CD14-positive monocyte (primary cell): ENCODE data around the gene TSPAN12. TPM values are rescaled to one million over a fixed set of nuclear protein-coding genes. Genes with fewer than 3 reads are reported as not detected.

Source experiments
- DNase-seq, 3 donors: peaks; one replicate each; pipeline ENCODE4 v3.0.0-alpha.2; 2011 to 2022
- H2AFZ ChIP-seq: 2 replicates; pipeline ENCODE4 v1.6.0; 2012; ENCODE audit warnings: mild to moderate bottlenecking, low read depth, low read length, inconsistent platforms; ENCODE audit not compliant: insufficient read depth, poor library complexity, severe bottlenecking
- H3K27ac ChIP-seq, 2 donors: 1 replicate in 1 of 2; 2 replicates in 1 of 2; pipeline ENCODE4 v1.5.1; 2012 to 2013; ENCODE audit warnings: low read length in 2 of 2, control low read depth in 1 of 2, inconsistent platforms in 1 of 2, low read depth in 1 of 2, mild to moderate bottlenecking in 1 of 2
- H3K27me3 ChIP-seq, 2 donors: one replicate each; pipeline versions ENCODE4 v1.6.0 to v1.6.1; 2011 to 2013; ENCODE audit warnings: low read length in 2 of 2; ENCODE audit not compliant: control insufficient read depth in 2 of 2, insufficient read depth in 2 of 2
- H3K36me3 ChIP-seq, 2 donors: replicated peaks in 1 of 2; 1 replicate in 1 of 2; 2 replicates in 1 of 2; pipeline versions ENCODE4 v1.5.1 to v1.6.1; 2012 to 2013; ENCODE audit warnings: low read length in 2 of 2, control low read depth in 1 of 2, inconsistent platforms in 1 of 2, mild to moderate bottlenecking in 1 of 2; ENCODE audit not compliant: insufficient read depth in 2 of 2, control insufficient read depth in 1 of 2
- H3K4me1 ChIP-seq, 2 donors: 1 replicate in 1 of 2; 2 replicates in 1 of 2; pipeline versions ENCODE4 v1.5.1 to v1.6.1; 2012 to 2013; ENCODE audit warnings: low read length in 2 of 2, control low read depth in 1 of 2, inconsistent platforms in 1 of 2, mild to moderate bottlenecking in 1 of 2, moderate library complexity in 1 of 2; ENCODE audit not compliant: insufficient read depth in 2 of 2, control insufficient read depth in 1 of 2
- H3K4me2 ChIP-seq: replicated peaks from 2 replicates; pipeline ENCODE3; 2012; ENCODE audit warnings: low read length, moderate library complexity, mild to moderate bottlenecking; ENCODE audit not compliant: poor library complexity, severe bottlenecking; ENCODE audit errors: extremely low read depth
- H3K4me3 ChIP-seq, 3 experiments: fragments of 200-600 bp in 1 of 3; sonication (generic) in 1 of 3; replicated peaks in 1 of 3; 1 replicate in 2 of 3; 2 replicates in 1 of 3; pipeline ENCODE4 v1.5.1; 2011 to 2013; ENCODE audit warnings: low read length in 3 of 3, mild to moderate bottlenecking in 3 of 3, control low read depth in 2 of 3, low read depth in 2 of 3, inconsistent platforms in 1 of 3, moderate library complexity in 1 of 3
- H3K79me2 ChIP-seq: 2 replicates; pipeline ENCODE4 v1.6.0; 2012; ENCODE audit warnings: mild to moderate bottlenecking, control low read depth, inconsistent platforms, low read length, moderate library complexity; ENCODE audit not compliant: insufficient read depth
- H3K9ac ChIP-seq: 2 replicates; pipeline ENCODE4 v1.6.0; 2017; ENCODE audit warnings: low read length, mild to moderate bottlenecking; ENCODE audit not compliant: insufficient read depth, poor library complexity, severe bottlenecking
- H3K9me3 ChIP-seq, 2 donors: replicated peaks in 1 of 2; 1 replicate in 1 of 2; 2 replicates in 1 of 2; pipeline versions ENCODE4 v1.5.1 to v1.6.1; 2012 to 2013; ENCODE audit warnings: low read length in 2 of 2, control low read depth in 1 of 2; ENCODE audit not compliant: control insufficient read depth in 1 of 2, insufficient read depth in 1 of 2
- H4K20me1 ChIP-seq: 2 replicates; pipeline ENCODE4 v1.6.0; 2012; ENCODE audit warnings: mild to moderate bottlenecking, low read length, control low read depth, moderate library complexity; ENCODE audit not compliant: insufficient read depth
- H3K27ac Mint-ChIP-seq, 7 donors: one replicate each; pipeline ENCODE4 v1.8.0; 2020; ENCODE audit warnings: mild to moderate bottlenecking in 7 of 7, mixed read lengths in 7 of 7, moderate library complexity in 6 of 7, inconsistent platforms in 2 of 7
- H3K27me3 Mint-ChIP-seq, 3 donors: one replicate each; pipeline ENCODE4 v1.8.0; 2021 to 2022; ENCODE audit warnings: low read depth in 3 of 3, mild to moderate bottlenecking in 3 of 3, mixed read lengths in 3 of 3, moderate library complexity in 3 of 3, inconsistent platforms in 1 of 3
- H3K36me3 Mint-ChIP-seq, 2 donors: one replicate each; pipeline ENCODE4 v1.8.0; 2020; ENCODE audit warnings: mixed read lengths in 2 of 2, inconsistent platforms in 1 of 2, mild to moderate bottlenecking in 1 of 2
- H3K4me1 Mint-ChIP-seq: one replicate; pipeline ENCODE4 v1.8.0; 2020; ENCODE audit warnings: mild to moderate bottlenecking, mixed read lengths
- H3K4me3 Mint-ChIP-seq, 2 donors: one replicate each; pipeline ENCODE4 v1.8.0; 2020; ENCODE audit warnings: mild to moderate bottlenecking in 2 of 2, mixed read lengths in 2 of 2, moderate library complexity in 1 of 2
- H3K9me3 Mint-ChIP-seq, 7 donors: one replicate each; pipeline ENCODE4 v1.8.0; 2020 to 2022; ENCODE audit warnings: mixed read lengths in 7 of 7, mild to moderate bottlenecking in 6 of 7, moderate library complexity in 6 of 7, inconsistent platforms in 2 of 7
- CTCF ChIP-seq: fragments of 200-600 bp; IDR thresholded peaks from one replicate; pipeline ENCODE4 v1.8.0; 2022; ENCODE audit warnings: antibody characterized with exemption, mild to moderate bottlenecking
- WGBS: methylation state at CpG from one replicate; pipeline ENCODE4 v1.1.5; 2013; ENCODE audit warnings: missing lambda C conversion rate; ENCODE audit not compliant: insufficient coverage; 5-methylcytosine and 5-hydroxymethylcytosine counted together
- intact Hi-C, 2 donors: fragments of 100-400 bp; cut with micrococcal nuclease; formaldehyde crosslinking; loops; one replicate each; pipeline versions ENCODE4 v1.15.0 to v1.15.1; 2023
- polyA plus RNA-seq, 3 donors: library from polyadenylated mRNA; depleted of rRNA in 1 of 3; unstranded in 2 of 3; stranded (reverse) in 1 of 3; fragments of 300-500 nt in 2 of 3; fragments of >200 nt in 1 of 3; fragmentation: Illumina TruSeq in 2 of 3; gene quantifications; 1 replicate in 2 of 3; 2 replicates in 1 of 3; pipeline ENCODE4 v1.2.3, GENCODE V29; 2012 to 2021

The TSPAN12 gene
- polyA plus RNA-seq, 3 donors, result not detected

- TF ChIP-seq CTCF, result no peak
- H3K79me2 ChIP-seq, result no peaks in the 10 kb centered on the region
- H3K4me1 Mint-ChIP-seq, result no peaks in the 10 kb centered on the region
- no peaks in the 10 kb centered on the region for H3K9me3 ChIP-seq
- no peaks in the 10 kb centered on the region for H3K36me3 ChIP-seq
- no peak overlapping the region for H3K4me3 ChIP-seq
- no peak overlapping the region for H3K27ac Mint-ChIP-seq
- WGBS, result no CpG with 5 or more reads among the region's 3 CpGs
- H3K36me3 Mint-ChIP-seq, result no peaks in the 10 kb centered on the region
- H3K4me1 ChIP-seq, result no peaks in the 10 kb centered on the region
- no peaks in the 10 kb centered on the region for H3K9me3 Mint-ChIP-seq
- H3K4me2 ChIP-seq, result no peak overlapping the region
- DNase-seq, result no peak
- intact Hi-C loops, result loop anchor here in 1 of 2 donors (10.0 kb wide), 1 partner anchor 296 kb away; no protein-coding TSS in a partner anchor
- no peak overlapping the region for H3K9ac ChIP-seq
- no peak overlapping the region for H2AFZ ChIP-seq
- H3K27ac ChIP-seq, result no peak overlapping the region
- no peak overlapping the region for H3K4me3 Mint-ChIP-seq
- H3K27me3 Mint-ChIP-seq, result peaks cover 0 to 2% (median 2%) of the 10 kb centered on the region in 3 donors
- no peaks in the 10 kb centered on the region for H4K20me1 ChIP-seq
- no peaks in the 10 kb centered on the region for H3K27me3 ChIP-seq
These were observed 48.7 kb downstream of the TSPAN12 start for GRCh38 chr7:120809260-120809659.

DNA sequence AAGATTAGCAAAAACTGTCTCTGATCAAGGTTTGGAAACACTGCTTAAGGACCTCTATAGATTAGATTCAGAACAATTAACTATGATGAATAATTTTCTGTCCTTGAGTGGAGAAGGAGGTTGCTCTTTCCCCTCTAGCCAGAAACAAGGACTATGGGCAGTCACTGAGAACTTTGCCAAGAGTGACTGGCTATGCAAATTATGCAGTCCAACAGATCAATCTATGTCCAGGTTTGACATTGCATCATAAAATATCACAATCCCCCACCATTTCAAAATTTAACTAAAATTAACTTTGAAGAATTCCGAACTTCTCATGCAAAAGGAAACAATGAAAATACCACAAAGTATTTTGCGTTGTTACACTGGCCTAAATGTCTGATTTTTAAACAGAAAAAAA lies 50.6 kb downstream of the TSPAN12 start:
- no peak overlapping the region for H3K9ac ChIP-seq
- H3K9me3 Mint-ChIP-seq, result no peaks in the 10 kb centered on the region
- no peaks in the 10 kb centered on the region for H3K9me3 ChIP-seq
- no peaks in the 10 kb centered on the region for H4K20me1 ChIP-seq
- H3K27ac Mint-ChIP-seq, result no peak overlapping the region
- H3K79me2 ChIP-seq, result no peaks in the 10 kb centered on the region
- no CpG with 5 or more reads among the region's 2 CpGs for WGBS
- no peak for DNase-seq
- H3K27me3 ChIP-seq, result no peaks in the 10 kb centered on the region
- TF ChIP-seq CTCF, result no peak
- H3K27ac ChIP-seq, result no peak overlapping the region
- no peak overlapping the region for H3K4me2 ChIP-seq
- H2AFZ ChIP-seq, result no peak overlapping the region
- intact Hi-C loops, result loop anchor here in 1 of 2 donors (10.0 kb wide), 1 partner anchor 297 kb away; no protein-coding TSS in a partner anchor
- H3K4me3 Mint-ChIP-seq, result no peak overlapping the region
- H3K27me3 Mint-ChIP-seq, result no peaks in the 10 kb centered on the region
- H3K4me1 ChIP-seq, result no peaks in the 10 kb centered on the region
- no peaks in the 10 kb centered on the region for H3K36me3 Mint-ChIP-seq
- no peaks in the 10 kb centered on the region for H3K4me1 Mint-ChIP-seq
- no peaks in the 10 kb centered on the region for H3K36me3 ChIP-seq
- H3K4me3 ChIP-seq, result no peak overlapping the region
